ENCODE data around the gene QRFP. TPM values are rescaled to one million over a fixed set of nuclear protein-coding genes. Genes with fewer than 3 reads are reported as not detected.
"Not testable (repeated sequence)": the region's sequence is repeated elsewhere in the genome, so short reads cannot be mapped to it uniquely, and the experiment has no call there.

Gene QRFP
- total RNA-seq, 1 donor = not detected

DNA sequence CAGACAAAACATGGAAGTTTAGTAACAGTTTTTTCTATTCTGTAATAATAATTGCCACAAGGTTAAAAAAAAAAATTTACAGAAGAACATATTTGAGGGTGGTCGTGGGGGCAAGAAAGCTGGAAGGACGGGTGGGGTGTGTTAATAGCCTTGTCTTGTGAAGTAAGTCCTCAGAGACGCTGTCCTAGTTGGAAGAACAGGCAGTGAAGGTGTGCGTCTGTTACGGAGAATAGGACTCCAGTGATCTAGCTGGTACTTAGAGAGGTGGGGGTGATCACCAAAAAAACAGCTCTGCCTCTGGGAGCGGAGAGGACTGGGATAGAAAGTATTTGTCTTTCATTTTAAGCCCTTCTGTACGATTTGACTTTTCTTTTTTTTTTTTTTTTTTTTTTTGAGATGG, 43.8 kb downstream of the QRFP start:
- peaks cover 50% of the 10 kb centered on the region for H3K36me3 ChIP-seq (ENCODE audit: insufficient read depth, low read length)
- H3K4me1 ChIP-seq (ENCODE audit: insufficient read depth, low read length) = peaks cover 37% of the 10 kb centered on the region
- no peaks in the 10 kb centered on the region for H3K27me3 ChIP-seq (ENCODE audit: insufficient read depth, low read length)
- H4K20me1 ChIP-seq (ENCODE audit: insufficient read depth, low read length) = peaks cover 7% of the 10 kb centered on the region
- DNase-seq (ENCODE audit: insufficient read length, low spot score, missing footprints) = no peak
- peaks cover 94% of the 10 kb centered on the region for H3K79me2 ChIP-seq (ENCODE audit: insufficient read depth, low read length)
- no peak overlapping the region for H2AFZ ChIP-seq (ENCODE audit: low read length)
- no peak overlapping the region for H3K4me2 ChIP-seq (ENCODE audit: insufficient read depth, low read length)
- H3K27ac ChIP-seq (ENCODE audit: low read depth, low read length) = no peak overlapping the region
- H3K9me3 ChIP-seq (ENCODE audit: low read depth, low read length) = no peaks in the 10 kb centered on the region
- TF ChIP-seq, protein P1, sequence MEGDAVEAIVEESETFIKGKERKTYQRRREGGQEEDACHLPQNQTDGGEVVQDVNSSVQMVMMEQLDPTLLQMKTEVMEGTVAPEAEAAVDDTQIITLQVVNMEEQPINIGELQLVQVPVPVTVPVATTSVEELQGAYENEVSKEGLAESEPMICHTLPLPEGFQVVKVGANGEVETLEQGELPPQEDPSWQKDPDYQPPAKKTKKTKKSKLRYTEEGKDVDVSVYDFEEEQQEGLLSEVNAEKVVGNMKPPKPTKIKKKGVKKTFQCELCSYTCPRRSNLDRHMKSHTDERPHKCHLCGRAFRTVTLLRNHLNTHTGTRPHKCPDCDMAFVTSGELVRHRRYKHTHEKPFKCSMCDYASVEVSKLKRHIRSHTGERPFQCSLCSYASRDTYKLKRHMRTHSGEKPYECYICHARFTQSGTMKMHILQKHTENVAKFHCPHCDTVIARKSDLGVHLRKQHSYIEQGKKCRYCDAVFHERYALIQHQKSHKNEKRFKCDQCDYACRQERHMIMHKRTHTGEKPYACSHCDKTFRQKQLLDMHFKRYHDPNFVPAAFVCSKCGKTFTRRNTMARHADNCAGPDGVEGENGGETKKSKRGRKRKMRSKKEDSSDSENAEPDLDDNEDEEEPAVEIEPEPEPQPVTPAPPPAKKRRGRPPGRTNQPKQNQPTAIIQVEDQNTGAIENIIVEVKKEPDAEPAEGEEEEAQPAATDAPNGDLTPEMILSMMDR (IDR thresholded peaks at IDR 0.05; ENCODE audit: extremely low read depth, low read depth, low read length) = no peak
- H3K4me3 ChIP-seq (ENCODE audit: insufficient read depth, low read length) = no peak overlapping the region

DNA sequence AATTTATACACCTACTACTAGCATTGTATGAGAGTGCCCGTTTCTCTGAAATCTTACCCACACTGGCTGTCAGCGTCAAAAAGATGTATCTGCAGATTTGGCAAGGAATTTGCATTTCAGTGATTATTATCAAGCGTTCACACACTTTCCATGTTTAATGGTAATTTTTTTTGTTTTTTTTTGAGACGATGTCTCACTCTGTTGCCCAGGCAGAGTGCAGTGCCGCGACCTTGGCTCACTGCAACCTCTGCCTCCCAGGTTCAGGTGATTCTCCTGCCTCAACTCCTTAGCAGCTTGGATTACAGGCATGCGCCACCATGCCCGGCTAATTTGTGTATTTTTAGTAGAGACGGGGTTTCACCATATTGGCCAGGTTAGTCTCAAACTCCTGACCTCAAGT, 47.3 kb downstream of the QRFP start:
- Histone ChIP-seq H3K4me3 (ENCODE audit: insufficient read depth, low read length) (no peak overlapping the region), H4K20me1 (ENCODE audit: insufficient read depth, low read length) (peaks cover 3% of the 10 kb centered on the region), H3K4me1 (ENCODE audit: insufficient read depth, low read length) (peaks cover 52% of the 10 kb centered on the region)

DNA sequence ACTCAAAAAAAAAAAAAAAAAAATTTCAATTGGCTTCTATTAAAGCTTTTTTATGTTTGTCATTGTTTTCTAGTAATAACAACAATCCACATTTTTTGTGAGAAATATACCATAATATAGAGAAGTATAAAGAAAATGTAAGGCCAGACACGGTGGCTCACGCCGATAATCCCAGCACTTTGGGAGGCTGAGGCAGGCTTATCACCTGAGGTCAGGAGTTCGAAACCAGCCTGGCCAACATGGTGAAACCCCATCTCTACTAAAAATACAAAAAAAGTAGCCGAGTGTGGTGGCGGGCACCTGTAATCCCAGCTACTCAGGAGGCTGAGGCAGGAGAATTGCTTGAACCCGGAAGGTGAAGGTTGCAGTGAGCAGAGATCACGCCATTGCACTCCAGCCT, 48.1 kb downstream of the QRFP start:
- not testable (repeated sequence) for H3K27me3 ChIP-seq (ENCODE audit: insufficient read depth, low read length); H3K9me3 ChIP-seq (ENCODE audit: low read depth, low read length); H2AFZ ChIP-seq (ENCODE audit: low read length); DNase-seq (ENCODE audit: insufficient read length, low spot score, missing footprints); H4K20me1 ChIP-seq (ENCODE audit: insufficient read depth, low read length); H3K4me3 ChIP-seq (ENCODE audit: insufficient read depth, low read length)
- H3K79me2 ChIP-seq (ENCODE audit: insufficient read depth, low read length) = peaks cover 71% of the 10 kb centered on the region
- peaks cover 60% of the 10 kb centered on the region for H3K4me1 ChIP-seq (ENCODE audit: insufficient read depth, low read length)
- H3K4me2 ChIP-seq (ENCODE audit: insufficient read depth, low read length) = peak overlapping the region; percentile 14
- peaks cover 12% of the 10 kb centered on the region for H3K36me3 ChIP-seq (ENCODE audit: insufficient read depth, low read length)
- peak overlapping the region; percentile 98 for H3K27ac ChIP-seq (ENCODE audit: low read depth, low read length)

More for the DNA sequence above, 47.3 kb downstream of the QRFP start:
- no peak overlapping the region for H2AFZ ChIP-seq (ENCODE audit: low read length)
- no peak for DNase-seq (ENCODE audit: insufficient read length, low spot score, missing footprints)
- H3K79me2 ChIP-seq (ENCODE audit: insufficient read depth, low read length) = peaks cover 71% of the 10 kb centered on the region
- H3K4me2 ChIP-seq (ENCODE audit: insufficient read depth, low read length) = no peak overlapping the region
- peaks cover 19% of the 10 kb centered on the region for H3K36me3 ChIP-seq (ENCODE audit: insufficient read depth, low read length)
- TF ChIP-seq, protein P1 (IDR thresholded peaks at IDR 0.05; ENCODE audit: extremely low read depth, low read depth, low read length) = no peak
- H3K9me3 ChIP-seq (ENCODE audit: low read depth, low read length) = no peaks in the 10 kb centered on the region
- H3K27me3 ChIP-seq (ENCODE audit: insufficient read depth, low read length) = no peaks in the 10 kb centered on the region
- peak overlapping the region; percentile 98 for H3K27ac ChIP-seq (ENCODE audit: low read depth, low read length)

DNA sequence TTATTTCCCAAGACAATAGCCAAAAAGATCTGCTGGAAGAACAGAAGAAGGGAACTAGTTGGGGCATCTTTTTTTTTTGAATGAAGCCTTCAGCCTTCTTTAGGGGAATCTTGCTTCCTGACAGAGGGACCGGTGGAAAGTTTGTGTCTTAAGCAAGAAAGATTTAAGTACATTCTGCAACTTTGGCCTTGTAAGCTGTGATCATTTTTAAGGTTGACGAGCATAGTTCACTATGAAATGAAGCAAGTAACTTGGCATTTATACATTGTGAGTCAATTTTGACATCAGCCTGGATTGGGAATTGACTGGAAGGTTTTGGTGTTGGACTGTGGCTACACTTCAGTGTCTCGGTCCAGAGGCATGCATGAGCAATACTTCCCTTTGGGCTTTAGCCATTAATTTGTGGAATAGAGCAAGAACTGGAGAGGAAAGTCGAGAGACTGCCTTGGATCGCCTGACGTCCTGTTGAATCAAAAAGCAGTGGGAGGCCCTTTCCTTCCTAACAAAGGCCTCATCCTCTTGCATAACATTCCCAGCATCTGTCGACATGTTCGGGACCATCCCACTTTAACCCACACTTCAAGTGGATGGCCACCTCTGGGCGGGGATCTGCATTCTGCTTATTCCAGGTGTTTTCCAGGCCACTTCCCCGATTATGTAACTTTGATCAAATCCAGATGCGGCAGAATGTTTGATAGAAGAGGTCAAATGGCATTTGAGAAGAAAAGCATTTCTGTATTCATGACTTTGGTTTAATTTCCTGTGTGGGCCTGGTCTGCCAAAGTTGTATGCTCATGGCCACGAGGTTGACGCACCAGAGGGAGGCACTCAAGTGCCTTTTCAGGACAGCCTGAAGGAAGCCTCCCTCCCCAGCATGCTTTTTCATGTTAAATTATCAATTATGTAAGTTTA, 49.0 kb downstream of the QRFP start:
- H4K20me1 ChIP-seq (ENCODE audit: insufficient read depth, low read length) = peaks cover 19% of the 10 kb centered on the region
- peak overlapping the region; percentile 53 for H3K4me3 ChIP-seq (ENCODE audit: insufficient read depth, low read length)
- no peaks in the 10 kb centered on the region for H3K27me3 ChIP-seq (ENCODE audit: insufficient read depth, low read length)
- DNase-seq (ENCODE audit: insufficient read length, low spot score, missing footprints) = peak; percentile 91
- peak overlapping the region; percentile 98 for H3K27ac ChIP-seq (ENCODE audit: low read depth, low read length)
- peak overlapping the region; percentile 85 for H3K4me2 ChIP-seq (ENCODE audit: insufficient read depth, low read length)
- peaks cover 71% of the 10 kb centered on the region for H3K79me2 ChIP-seq (ENCODE audit: insufficient read depth, low read length)
- H3K9me3 ChIP-seq (ENCODE audit: low read depth, low read length) = no peaks in the 10 kb centered on the region
- peaks cover 11% of the 10 kb centered on the region for H3K36me3 ChIP-seq (ENCODE audit: insufficient read depth, low read length)
- no peak overlapping the region for H2AFZ ChIP-seq (ENCODE audit: low read length)
- TF ChIP-seq, protein P1 (IDR thresholded peaks at IDR 0.05; ENCODE audit: extremely low read depth, low read depth, low read length) = peak; percentile 42
- H3K4me1 ChIP-seq (ENCODE audit: insufficient read depth, low read length) = peaks cover 69% of the 10 kb centered on the region

All from osteoblast (primary cell).